Activated T-cell treated with anti-CD3 and anti-CD28 coated beads, Interleukin-2, amount 50 U/mL, for 48 hours (primary cell): ENCODE data around the gene TNNT1.
"Not testable (repeated sequence)": the region's sequence is repeated elsewhere in the genome, so short reads cannot be mapped to it uniquely, and the experiment has no call there.

Experiments
- DNase-seq, 2 experiments: peaks; one replicate each; pipeline ENCODE4 v3.0.0-alpha.2; 2020

The TNNT1 gene

GRCh38 chr19:55166530-55167268 is 17.7 kb upstream of the TNNT1 start, which contains the start of gene DNAAF3:
TSS of gene DNAAF3 (minus strand) at chr19:55166613. CDS start at chr19:55166413, 200 bp downstream.
- peak; percentile 85 to 87 for DNase-seq

- DNase-seq, result peak; percentile 67 to 69
Observed at GRCh38 chr19:55165952-55166529, 17.0 kb upstream of the TNNT1 start.

GRCh38 chr19:55161571-55162322 is 12.7 kb upstream of the TNNT1 start:
- DNase-seq, result no peak

- no peak for DNase-seq
Observed at GRCh38 chr19:55160986-55161365, 12.0 kb upstream of the TNNT1 start.

GRCh38 chr19:55160128-55160985 is 11.4 kb upstream of the TNNT1 start:
- peak; percentile 93 to 95 for DNase-seq

- no peak for DNase-seq
Observed at GRCh38 chr19:55158848-55159749, 10.1 kb upstream of the TNNT1 start.

- DNase-seq, result no peak
Observed at GRCh38 chr19:55158423-55158822, 9.4 kb upstream of the TNNT1 start.

GRCh38 chr19:55157064-55157908 is 8.3 kb upstream of the TNNT1 start, which contains the start of gene TNNI3:
TSS of gene TNNI3 (minus strand) at chr19:55157732. CDS start at chr19:55157589, 143 bp downstream.
- no peak for DNase-seq

GRCh38 chr19:55156202-55157063 is 7.4 kb upstream of the TNNT1 start:
- peak; percentile 71 to 74 for DNase-seq

GRCh38 chr19:55155784-55156183 is 6.8 kb upstream of the TNNT1 start:
- not testable (repeated sequence) for DNase-seq

GRCh38 chr19:55153652-55154264 is 4.8 kb upstream of the TNNT1 start:
- no peak for DNase-seq

GRCh38 chr19:55152017-55152416 is 3.0 kb upstream of the TNNT1 start:
- no peak for DNase-seq

- DNase-seq, result no peak
Observed at GRCh38 chr19:55147545-55148251, 1.3 kb downstream of the TNNT1 start.

GRCh38 chr19:55146705-55147273 is 2.2 kb downstream of the TNNT1 start:
- DNase-seq, result no peak

- DNase-seq, result peak; percentile 50 to 54
Observed at GRCh38 chr19:55146078-55146704, 2.8 kb downstream of the TNNT1 start.

- DNase-seq, result no peak
Observed at GRCh38 chr19:55145232-55145631, 3.8 kb downstream of the TNNT1 start.

- DNase-seq, result no peak
Observed at GRCh38 chr19:55141696-55142095, 7.3 kb downstream of the TNNT1 start.

- no peak for DNase-seq
Observed at GRCh38 chr19:55137915-55138314, 11.1 kb downstream of the TNNT1 start.
